HEK293 (cell line): ENCODE data around the gene PTPRF.
A peak's percentile ranks its signal among the peaks of the same experiment; 100 is the strongest.

Source experiments
- CTCF ChIA-PET: fragments of 350-600 bp; formaldehyde crosslinking; extraction: SDS; loops from one replicate; lab custom pipeline; 2021; ENCODE audit warnings: antibody characterized with exemption; lab: Yijun Ruan, JAX
- POLR2A ChIA-PET: fragments of 300-600 bp; formaldehyde crosslinking; extraction: SDS; loops from one replicate; lab custom pipeline; 2020; ENCODE audit warnings: antibody characterized with exemption, inconsistent platforms; lab: Yijun Ruan, JAX
- H3K27ac ChIP-seq: fragments of 200-500 bp; sonication (Bioruptor generic); 2 replicates; pipeline ENCODE4 v1.5.1; 2014; ENCODE audit warnings: low read depth, low read length, control low read depth, inconsistent platforms; ENCODE audit errors: extremely low read depth
- H3K36me3 ChIP-seq, 2 experiments: fragments of 200-500 bp in 1 of 2; sonication (Bioruptor generic) in 1 of 2; 1 replicate in 1 of 2; 2 replicates in 1 of 2; pipeline ENCODE4 v1.5.1; 2014 to 2017; ENCODE audit warnings: inconsistent platforms in 2 of 2, low read length in 2 of 2; ENCODE audit not compliant: control insufficient read depth in 2 of 2, insufficient read depth in 1 of 2
- H3K4me1 ChIP-seq: fragments of 200-500 bp; sonication (Bioruptor generic); 2 replicates; pipeline ENCODE4 v1.5.1; 2014; ENCODE audit warnings: mild to moderate bottlenecking, low read length, inconsistent platforms; ENCODE audit not compliant: control insufficient read depth, insufficient read depth
- H3K4me3 ChIP-seq: 2 replicates; pipeline ENCODE4 v1.5.1; 2011; ENCODE audit warnings: low read depth, mild to moderate bottlenecking, control low read depth, low read length, moderate library complexity
- H3K9me3 ChIP-seq: fragments of 200-500 bp; sonication (Bioruptor generic); 2 replicates; pipeline ENCODE4 v1.5.1; 2014; ENCODE audit warnings: low read depth, low read length, inconsistent platforms; ENCODE audit not compliant: control insufficient read depth, insufficient read depth
- GLIS1 ChIP-seq: fragments of 450-650 bp; formaldehyde crosslinking; IDR thresholded peaks from 2 replicates; pipeline ENCODE4 v1.5.1; 2016; ENCODE audit warnings: missing biosample characterization, missing genetic modification characterization
- PRDM1 ChIP-seq: fragments of 450-650 bp; formaldehyde crosslinking; IDR thresholded peaks from 2 replicates; pipeline ENCODE4; 2016; ENCODE audit warnings: missing biosample characterization, missing genetic modification characterization
- SALL2 ChIP-seq: fragments of 450-650 bp; formaldehyde crosslinking; IDR thresholded peaks from 2 replicates; pipeline ENCODE4 v1.5.0; 2017; ENCODE audit warnings: missing biosample characterization, mild to moderate bottlenecking, missing genetic modification characterization, borderline replicate concordance
- SP2 ChIP-seq: fragments of 450-650 bp; formaldehyde crosslinking; IDR thresholded peaks from 2 replicates; pipeline ENCODE4 v1.5.1; 2016; ENCODE audit warnings: missing biosample characterization, missing genetic modification characterization
- ZBTB10 ChIP-seq: fragments of 450-650 bp; formaldehyde crosslinking; IDR thresholded peaks from 2 replicates; pipeline ENCODE4 v1.5.1; 2016; ENCODE audit warnings: missing biosample characterization, missing genetic modification characterization
- ZIC2 ChIP-seq: fragments of 450-650 bp; formaldehyde crosslinking; IDR thresholded peaks from 2 replicates; pipeline ENCODE4 v1.5.1; 2016; ENCODE audit warnings: missing biosample characterization, missing genetic modification characterization
- ZNF184 ChIP-seq: fragments of 450-650 bp; IDR thresholded peaks from 2 replicates; pipeline ENCODE4 v1.5.1; 2018; ENCODE audit warnings: missing biosample characterization, mild to moderate bottlenecking, missing genetic modification characterization
- ZNF302 ChIP-seq: fragments of 450-650 bp; formaldehyde crosslinking; IDR thresholded peaks from 2 replicates; pipeline ENCODE4 v1.5.1; 2016; ENCODE audit warnings: missing biosample characterization, missing genetic modification characterization, low read depth
- ZNF341 ChIP-seq: fragments of 450-650 bp; formaldehyde crosslinking; IDR thresholded peaks from 2 replicates; pipeline ENCODE4; 2016; ENCODE audit warnings: low read depth, missing biosample characterization, missing genetic modification characterization
- ZNF585B ChIP-seq: fragments of 450-650 bp; formaldehyde crosslinking; IDR thresholded peaks from 2 replicates; pipeline ENCODE4 v1.5.1; 2016; ENCODE audit warnings: missing biosample characterization, missing genetic modification characterization
- ZNF677 ChIP-seq: fragments of 450-650 bp; IDR thresholded peaks from 2 replicates; pipeline ENCODE4 v1.5.0; 2018; ENCODE audit warnings: missing biosample characterization, mild to moderate bottlenecking, missing genetic modification characterization, moderate library complexity
- ZNF701 ChIP-seq: fragments of 450-650 bp; formaldehyde crosslinking; IDR thresholded peaks from 2 replicates; pipeline ENCODE4 v1.5.1; 2016; ENCODE audit warnings: missing biosample characterization, missing genetic modification characterization
- TF ChIP-seq, protein P1 (sequence below): fragments of 450-650 bp; formaldehyde crosslinking; IDR thresholded peaks from 2 replicates; pipeline ENCODE4 v1.5.1; 2016; ENCODE audit warnings: missing biosample characterization, missing genetic modification characterization, low read depth
- TF ChIP-seq, protein P2 (sequence below): fragments of 450-650 bp; formaldehyde crosslinking; IDR thresholded peaks from 2 replicates; pipeline ENCODE4 v1.5.1; 2016; ENCODE audit warnings: missing biosample characterization, missing genetic modification characterization, borderline replicate concordance
- TF ChIP-seq, protein P3 (sequence below): fragments of 450-650 bp; formaldehyde crosslinking; IDR thresholded peaks from 2 replicates; pipeline ENCODE4 v1.5.1; 2016; ENCODE audit warnings: missing biosample characterization, missing genetic modification characterization

PTPRF gene

DNA sequence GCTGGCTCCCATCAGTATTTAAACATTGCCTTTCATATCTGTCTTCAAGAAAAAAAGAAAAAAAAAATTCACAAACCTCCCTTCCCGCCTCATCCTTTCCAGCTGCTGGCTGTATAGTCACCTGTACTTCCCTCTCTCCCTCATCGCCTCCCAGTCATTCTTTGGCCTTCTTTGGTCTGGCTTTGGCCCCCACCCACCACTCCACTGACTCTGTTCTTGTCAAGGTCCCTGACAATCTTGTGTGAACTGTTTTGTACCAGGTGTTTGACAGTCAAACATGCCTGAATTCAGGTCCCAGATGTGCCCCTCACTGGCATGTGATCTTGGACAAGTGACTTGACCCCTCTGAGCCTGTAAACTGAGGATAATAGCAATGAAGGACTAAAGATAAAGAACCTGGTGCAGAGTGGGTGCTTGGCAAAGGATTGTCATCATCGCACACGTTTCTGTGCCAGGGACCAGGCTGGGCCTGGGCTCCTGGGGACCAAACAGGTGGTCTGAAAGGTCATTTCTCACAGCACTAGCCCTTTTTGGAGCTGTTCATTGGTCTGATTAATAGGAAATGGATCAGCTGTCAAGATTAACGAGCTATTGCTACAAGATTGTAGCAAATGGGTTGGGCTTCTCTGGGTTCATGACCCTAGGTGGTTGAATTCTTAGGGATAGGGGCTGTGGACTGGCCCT, 21.5 kb downstream of the PTPRF start:
- Histone ChIP-seq H3K27ac (no peak overlapping the region), H3K4me3 (no peak overlapping the region), H3K9me3 (no peaks in the 10 kb centered on the region), H3K36me3 (peaks cover 5 to 68% of the 10 kb centered on the region in 2 experiments; a peak in 2 of 3 replicates), H3K4me1 (peaks cover 2% of the 10 kb centered on the region; the same call in 1 of the 2 replicates)
- TF ChIP-seq ZNF184 (tag by site-specific recombination) (no peak), ZNF585B (tag by site-specific recombination) (no peak), ZNF677 (tag by site-specific recombination) (peak; percentile 97), ZNF302 (tag by site-specific recombination) (no peak)
- ChIA-PET CTCF (interaction anchor here (0.7 to 1.6 kb wide), 3 partner anchors 18 to 22 kb away, joined by 4 to 6 read pairs (median 4); partner anchors contain the start of gene PTPRF), POLR2A (no interaction called here)

- TF ChIP-seq, protein P1, sequence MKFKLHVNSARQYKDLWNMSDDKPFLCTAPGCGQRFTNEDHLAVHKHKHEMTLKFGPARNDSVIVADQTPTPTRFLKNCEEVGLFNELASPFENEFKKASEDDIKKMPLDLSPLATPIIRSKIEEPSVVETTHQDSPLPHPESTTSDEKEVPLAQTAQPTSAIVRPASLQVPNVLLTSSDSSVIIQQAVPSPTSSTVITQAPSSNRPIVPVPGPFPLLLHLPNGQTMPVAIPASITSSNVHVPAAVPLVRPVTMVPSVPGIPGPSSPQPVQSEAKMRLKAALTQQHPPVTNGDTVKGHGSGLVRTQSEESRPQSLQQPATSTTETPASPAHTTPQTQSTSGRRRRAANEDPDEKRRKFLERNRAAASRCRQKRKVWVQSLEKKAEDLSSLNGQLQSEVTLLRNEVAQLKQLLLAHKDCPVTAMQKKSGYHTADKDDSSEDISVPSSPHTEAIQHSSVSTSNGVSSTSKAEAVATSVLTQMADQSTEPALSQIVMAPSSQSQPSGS: no peak
- TF ChIP-seq, protein P2, sequence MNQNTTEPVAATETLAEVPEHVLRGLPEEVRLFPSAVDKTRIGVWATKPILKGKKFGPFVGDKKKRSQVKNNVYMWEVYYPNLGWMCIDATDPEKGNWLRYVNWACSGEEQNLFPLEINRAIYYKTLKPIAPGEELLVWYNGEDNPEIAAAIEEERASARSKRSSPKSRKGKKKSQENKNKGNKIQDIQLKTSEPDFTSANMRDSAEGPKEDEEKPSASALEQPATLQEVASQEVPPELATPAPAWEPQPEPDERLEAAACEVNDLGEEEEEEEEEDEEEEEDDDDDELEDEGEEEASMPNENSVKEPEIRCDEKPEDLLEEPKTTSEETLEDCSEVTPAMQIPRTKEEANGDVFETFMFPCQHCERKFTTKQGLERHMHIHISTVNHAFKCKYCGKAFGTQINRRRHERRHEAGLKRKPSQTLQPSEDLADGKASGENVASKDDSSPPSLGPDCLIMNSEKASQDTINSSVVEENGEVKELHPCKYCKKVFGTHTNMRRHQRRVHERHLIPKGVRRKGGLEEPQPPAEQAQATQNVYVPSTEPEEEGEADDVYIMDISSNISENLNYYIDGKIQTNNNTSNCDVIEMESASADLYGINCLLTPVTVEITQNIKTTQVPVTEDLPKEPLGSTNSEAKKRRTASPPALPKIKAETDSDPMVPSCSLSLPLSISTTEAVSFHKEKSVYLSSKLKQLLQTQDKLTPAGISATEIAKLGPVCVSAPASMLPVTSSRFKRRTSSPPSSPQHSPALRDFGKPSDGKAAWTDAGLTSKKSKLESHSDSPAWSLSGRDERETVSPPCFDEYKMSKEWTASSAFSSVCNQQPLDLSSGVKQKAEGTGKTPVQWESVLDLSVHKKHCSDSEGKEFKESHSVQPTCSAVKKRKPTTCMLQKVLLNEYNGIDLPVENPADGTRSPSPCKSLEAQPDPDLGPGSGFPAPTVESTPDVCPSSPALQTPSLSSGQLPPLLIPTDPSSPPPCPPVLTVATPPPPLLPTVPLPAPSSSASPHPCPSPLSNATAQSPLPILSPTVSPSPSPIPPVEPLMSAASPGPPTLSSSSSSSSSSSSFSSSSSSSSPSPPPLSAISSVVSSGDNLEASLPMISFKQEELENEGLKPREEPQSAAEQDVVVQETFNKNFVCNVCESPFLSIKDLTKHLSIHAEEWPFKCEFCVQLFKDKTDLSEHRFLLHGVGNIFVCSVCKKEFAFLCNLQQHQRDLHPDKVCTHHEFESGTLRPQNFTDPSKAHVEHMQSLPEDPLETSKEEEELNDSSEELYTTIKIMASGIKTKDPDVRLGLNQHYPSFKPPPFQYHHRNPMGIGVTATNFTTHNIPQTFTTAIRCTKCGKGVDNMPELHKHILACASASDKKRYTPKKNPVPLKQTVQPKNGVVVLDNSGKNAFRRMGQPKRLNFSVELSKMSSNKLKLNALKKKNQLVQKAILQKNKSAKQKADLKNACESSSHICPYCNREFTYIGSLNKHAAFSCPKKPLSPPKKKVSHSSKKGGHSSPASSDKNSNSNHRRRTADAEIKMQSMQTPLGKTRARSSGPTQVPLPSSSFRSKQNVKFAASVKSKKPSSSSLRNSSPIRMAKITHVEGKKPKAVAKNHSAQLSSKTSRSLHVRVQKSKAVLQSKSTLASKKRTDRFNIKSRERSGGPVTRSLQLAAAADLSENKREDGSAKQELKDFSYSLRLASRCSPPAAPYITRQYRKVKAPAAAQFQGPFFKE: no peak
- TF ChIP-seq ZNF341 (tag by site-specific recombination): peak; percentile 73
- peak; percentile 11; the same call in 1 of the 2 replicates for TF ChIP-seq SP2 (tag by site-specific recombination)
- TF ChIP-seq ZNF701 (tag by site-specific recombination): no peak
- peak; percentile 23; the same call in 1 of the 2 replicates for TF ChIP-seq GLIS1 (tag by site-specific recombination)
- TF ChIP-seq ZIC2 (tag by site-specific recombination): 0 out of 2 replicates have a peak, but pooled peaks have one; percentile 14
- Histone ChIP-seq H3K4me1 (peaks cover 2% of the 10 kb centered on the region; the same call in 1 of the 2 replicates), H3K27ac (no peak overlapping the region), H3K4me3 (no peak overlapping the region), H3K36me3 (peaks cover 5 to 63% of the 10 kb centered on the region in 2 experiments; a peak in 2 of 3 replicates), H3K9me3 (no peaks in the 10 kb centered on the region)
- CTCF ChIA-PET: interaction anchor here (0.7 to 1.6 kb wide), 3 partner anchors 18 to 23 kb away, joined by 4 to 6 read pairs (median 4); partner anchors contain the start of gene PTPRF
- POLR2A ChIA-PET: no interaction called here
These were observed 22.1 kb downstream of the PTPRF start for GRCh38 chr1:43552813-43553212.

- H3K9me3 ChIP-seq: no peaks in the 10 kb centered on the region
- ChIA-PET POLR2A (no interaction called here), CTCF (interaction anchor here (0.6 to 1.7 kb wide), 13 partner anchors 8 to 715 kb away, joined by 3 to 5 read pairs (median 3); no protein-coding TSS in a partner anchor)
- H3K4me3 ChIP-seq: no peak overlapping the region
- no peak overlapping the region for H3K27ac ChIP-seq
- peaks cover 5 to 68% of the 10 kb centered on the region in 2 experiments; a peak in 2 of 3 replicates for H3K36me3 ChIP-seq
- H3K4me1 ChIP-seq: peaks cover 2% of the 10 kb centered on the region; the same call in 1 of the 2 replicates
- peak; percentile 17; the same call in 1 of the 2 replicates for TF ChIP-seq PRDM1 (tag by site-specific recombination)
- TF ChIP-seq, protein P3, sequence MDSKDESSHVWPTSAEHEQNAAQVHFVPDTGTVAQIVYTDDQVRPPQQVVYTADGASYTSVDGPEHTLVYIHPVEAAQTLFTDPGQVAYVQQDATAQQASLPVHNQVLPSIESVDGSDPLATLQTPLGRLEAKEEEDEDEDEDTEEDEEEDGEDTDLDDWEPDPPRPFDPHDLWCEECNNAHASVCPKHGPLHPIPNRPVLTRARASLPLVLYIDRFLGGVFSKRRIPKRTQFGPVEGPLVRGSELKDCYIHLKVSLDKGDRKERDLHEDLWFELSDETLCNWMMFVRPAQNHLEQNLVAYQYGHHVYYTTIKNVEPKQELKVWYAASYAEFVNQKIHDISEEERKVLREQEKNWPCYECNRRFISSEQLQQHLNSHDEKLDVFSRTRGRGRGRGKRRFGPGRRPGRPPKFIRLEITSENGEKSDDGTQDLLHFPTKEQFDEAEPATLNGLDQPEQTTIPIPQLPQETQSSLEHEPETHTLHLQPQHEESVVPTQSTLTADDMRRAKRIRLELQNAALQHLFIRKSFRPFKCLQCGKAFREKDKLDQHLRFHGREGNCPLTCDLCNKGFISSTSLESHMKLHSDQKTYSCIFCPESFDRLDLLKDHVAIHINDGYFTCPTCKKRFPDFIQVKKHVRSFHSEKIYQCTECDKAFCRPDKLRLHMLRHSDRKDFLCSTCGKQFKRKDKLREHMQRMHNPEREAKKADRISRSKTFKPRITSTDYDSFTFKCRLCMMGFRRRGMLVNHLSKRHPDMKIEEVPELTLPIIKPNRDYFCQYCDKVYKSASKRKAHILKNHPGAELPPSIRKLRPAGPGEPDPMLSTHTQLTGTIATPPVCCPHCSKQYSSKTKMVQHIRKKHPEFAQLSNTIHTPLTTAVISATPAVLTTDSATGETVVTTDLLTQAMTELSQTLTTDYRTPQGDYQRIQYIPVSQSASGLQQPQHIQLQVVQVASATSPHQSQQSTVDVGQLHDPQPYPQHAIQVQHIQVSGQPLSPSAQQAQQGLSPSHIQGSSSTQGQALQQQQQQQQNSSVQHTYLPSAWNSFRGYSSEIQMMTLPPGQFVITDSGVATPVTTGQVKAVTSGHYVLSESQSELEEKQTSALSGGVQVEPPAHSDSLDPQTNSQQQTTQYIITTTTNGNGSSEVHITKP: peak; percentile 60
- no peak for TF ChIP-seq SALL2 (tag by site-specific recombination)
- no peak for TF ChIP-seq ZBTB10 (tag by site-specific recombination)
These were observed 23.8 kb downstream of the PTPRF start for GRCh38 chr1:43554444-43554992.
